GM23248 (cell line): ENCODE results near the gene AGMO. TPM values are rescaled to one million over a fixed set of nuclear protein-coding genes. Genes with fewer than 3 reads are reported as not detected.

Experiments
- DNase-seq: peaks from one replicate; pipeline ENCODE4 v3.0.0-alpha.2; 2015
- H2AFZ ChIP-seq: fragments of 200-600 bp; sonication (generic); 2 replicates; pipeline ENCODE4 v1.6.1; 2016; ENCODE audit warnings: antibody characterized with exemption
- H3F3A ChIP-seq: fragments of 200-600 bp; sonication (generic); 2 replicates; pipeline ENCODE4 v1.6.1; 2016; ENCODE audit warnings: mild to moderate bottlenecking, antibody characterized with exemption, mixed run types; ENCODE audit not compliant: insufficient read depth
- H3K27ac ChIP-seq: fragments of 200-600 bp; sonication (generic); 2 replicates; pipeline ENCODE4 v1.5.1; 2016; ENCODE audit warnings: mild to moderate bottlenecking
- H3K27me3 ChIP-seq: fragments of 200-600 bp; sonication (generic); replicated peaks from 2 replicates; pipeline ENCODE4 v1.6.1; 2016; ENCODE audit warnings: mild to moderate bottlenecking; ENCODE audit not compliant: insufficient read depth
- H3K36me3 ChIP-seq: fragments of 200-600 bp; sonication (generic); 2 replicates; pipeline ENCODE4 v1.6.1; 2016; ENCODE audit warnings: low read depth, mild to moderate bottlenecking
- H3K4me1 ChIP-seq: fragments of 200-600 bp; sonication (generic); 2 replicates; pipeline ENCODE4 v1.6.1; 2016; ENCODE audit warnings: mild to moderate bottlenecking; ENCODE audit not compliant: insufficient read depth
- H3K4me2 ChIP-seq: fragments of 200-600 bp; sonication (generic); one replicate; pipeline ENCODE4 v1.6.1; 2016; ENCODE audit warnings: mild to moderate bottlenecking; ENCODE audit not compliant: unreplicated experiment
- H3K4me3 ChIP-seq: fragments of 200-600 bp; sonication (generic); 2 replicates; pipeline ENCODE4 v1.5.1; 2016; ENCODE audit warnings: mild to moderate bottlenecking
- H3K79me2 ChIP-seq: fragments of 200-600 bp; sonication (generic); 2 replicates; pipeline ENCODE4 v1.6.1; 2016; ENCODE audit warnings: mild to moderate bottlenecking; ENCODE audit not compliant: insufficient read depth
- H3K9ac ChIP-seq: fragments of 200-600 bp; sonication (generic); 2 replicates; pipeline ENCODE4 v1.6.1; 2016; ENCODE audit warnings: mild to moderate bottlenecking
- H3K9me2 ChIP-seq: fragments of 200-600 bp; sonication (generic); 2 replicates; pipeline ENCODE4 v1.6.1; 2016; ENCODE audit warnings: mixed run types, mild to moderate bottlenecking, moderate library complexity; ENCODE audit not compliant: insufficient read depth
- H3K9me3 ChIP-seq: fragments of 200-600 bp; sonication (generic); one replicate; pipeline ENCODE4 v1.6.1; 2017; ENCODE audit warnings: low read depth
- H4K20me1 ChIP-seq: fragments of 200-600 bp; sonication (generic); 2 replicates; pipeline ENCODE4 v1.6.0; 2016; ENCODE audit not compliant: insufficient read depth
- EZH2 ChIP-seq: fragments of 200-600 bp; sonication (generic); IDR thresholded peaks from 2 replicates; pipeline ENCODE4 v1.6.1; 2018; ENCODE audit warnings: antibody characterized with exemption, mild to moderate bottlenecking; ENCODE audit not compliant: insufficient read depth, poor library complexity, severe bottlenecking
- EZH2phosphoT487 ChIP-seq: fragments of 200-600 bp; sonication (generic); IDR thresholded peaks from 2 replicates; pipeline ENCODE4 v1.6.1; 2018; ENCODE audit warnings: antibody characterized with exemption, moderate library complexity, mild to moderate bottlenecking, low read depth; ENCODE audit not compliant: insufficient read depth
- WGBS, 2 experiments: methylation state at CpG; one replicate each; pipeline ENCODE4 v1.1.6; 2015 to 2017; ENCODE audit warnings: low lambda C conversion rate in 2 of 2, low coverage in 1 of 2; ENCODE audit errors: missing lambda C conversion rate in 2 of 2; 5-methylcytosine and 5-hydroxymethylcytosine counted together
- in situ Hi-C: fragments of 300-500 bp; cut with MboI; formaldehyde crosslinking; loops from 2 replicates; pipeline ENCODE4 v1.15.0; 2020
- polyA plus RNA-seq: library from polyadenylated mRNA; unstranded; fragments of >200 nt; fragmentation: Nextera tagmentation; extraction: Ambion mirVana; gene quantifications from 2 replicates; pipeline ENCODE4 v1.2.1, GENCODE V29; 2016
- total RNA-seq: library from RNA; depleted of rRNA; stranded (reverse); fragments of >200 nt; shearing (Covaris generic); gene quantifications from 2 replicates; pipeline ENCODE4 v1.2.3, GENCODE V29; 2014

AGMO gene
- total and polyA plus RNA-seq, 2 experiments from 2014 or later = not detected

DNA sequence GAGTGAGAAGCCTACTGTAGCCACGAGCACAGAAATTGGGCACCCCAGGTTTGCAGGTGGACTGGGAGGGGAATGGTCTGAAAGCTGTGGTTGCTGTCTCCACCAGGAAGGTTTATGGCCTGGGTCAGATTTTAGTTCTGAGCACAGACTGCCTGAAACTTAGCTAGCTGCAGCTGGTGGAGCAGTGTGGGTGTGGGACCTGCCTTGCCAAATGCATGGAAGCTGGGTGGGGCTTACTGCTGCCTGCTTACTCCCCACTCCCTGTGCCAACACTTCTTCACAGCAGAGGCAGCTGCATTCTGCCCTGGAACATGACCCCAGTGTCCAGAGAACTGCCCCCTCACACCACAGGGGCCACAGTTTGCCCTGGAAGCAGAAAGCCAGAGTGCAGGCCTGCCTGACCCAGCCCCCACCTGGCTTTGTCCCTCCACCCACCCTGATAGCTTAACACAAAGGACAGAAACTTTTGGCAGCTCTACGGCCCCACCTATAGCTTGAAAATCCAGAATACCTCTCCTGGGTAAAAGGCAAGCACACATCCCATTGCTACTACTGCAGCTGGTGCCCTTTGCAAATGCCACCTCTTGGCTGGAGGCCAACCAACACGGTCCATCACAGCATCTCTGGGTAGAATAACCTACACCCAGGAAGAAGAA, 281.6 kb downstream of the AGMO start:
- no peak overlapping the region for H2AFZ ChIP-seq
- no peaks in the 10 kb centered on the region for H3K79me2 ChIP-seq
- 9 to 18% methylated on average over 3 of the region's 3 CpGs for WGBS, 2 experiments
- H3F3A ChIP-seq = no peaks in the 10 kb centered on the region
- no peaks in the 10 kb centered on the region for H3K27me3 ChIP-seq
- H3K9ac ChIP-seq = no peak overlapping the region
- TF ChIP-seq EZH2phosphoT487 = no peak
- TF ChIP-seq EZH2 = no peak
- peak; percentile 4 for DNase-seq
- no peaks in the 10 kb centered on the region for H4K20me1 ChIP-seq
- in situ Hi-C loops = loop anchor here (25.0 kb wide), 1 partner anchor 568 kb away; no protein-coding TSS in a partner anchor
- no peaks in the 10 kb centered on the region for H3K4me1 ChIP-seq
- H3K4me3 ChIP-seq = no peak overlapping the region
- H3K9me2 ChIP-seq = no peaks in the 10 kb centered on the region
- H3K27ac ChIP-seq = no peak overlapping the region
- H3K36me3 ChIP-seq = no peaks in the 10 kb centered on the region
- H3K9me3 ChIP-seq = no peaks in the 10 kb centered on the region
- H3K4me2 ChIP-seq = no peak overlapping the region

DNA sequence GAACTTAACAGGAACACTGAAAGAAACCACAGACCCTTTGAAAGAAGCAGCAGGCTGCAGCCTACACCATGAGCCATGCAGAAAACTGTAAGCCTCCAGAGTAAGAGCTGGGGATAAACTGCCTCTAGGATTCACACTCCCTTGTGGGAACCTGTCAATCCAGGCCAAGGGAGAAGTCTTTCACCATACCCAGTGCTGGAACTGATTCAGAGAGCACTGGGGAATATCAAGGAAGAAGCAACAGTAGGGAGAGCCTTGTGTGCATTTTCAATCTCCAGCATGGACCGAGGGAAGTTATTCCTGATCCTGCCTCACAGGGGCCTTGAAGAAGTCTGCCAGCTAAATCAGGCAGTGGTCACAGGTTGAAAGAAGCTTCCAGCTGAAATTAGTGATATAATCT, 282.2 kb downstream of the AGMO start:
- no peaks in the 10 kb centered on the region for H3K9me3 ChIP-seq
- no peak overlapping the region for H3K4me2 ChIP-seq
- no peaks in the 10 kb centered on the region for H3K79me2 ChIP-seq
- no peaks in the 10 kb centered on the region for H3F3A ChIP-seq
- TF ChIP-seq EZH2phosphoT487 (no peak), EZH2 (no peak)
- H2AFZ ChIP-seq = no peak overlapping the region
- H3K27me3 ChIP-seq = no peaks in the 10 kb centered on the region
- no peaks in the 10 kb centered on the region for H4K20me1 ChIP-seq
- H3K9me2 ChIP-seq = no peaks in the 10 kb centered on the region
- no peaks in the 10 kb centered on the region for H3K4me1 ChIP-seq
- no peak overlapping the region for H3K9ac ChIP-seq
- 0 to 13% methylated on average over 1 of the region's 1 CpG for WGBS, 2 experiments
- H3K27ac ChIP-seq = no peak overlapping the region
- no peak overlapping the region for H3K4me3 ChIP-seq
- in situ Hi-C loops = loop anchor here (25.0 kb wide), 1 partner anchor 567 kb away; no protein-coding TSS in a partner anchor
- DNase-seq = no peak
- H3K36me3 ChIP-seq = no peaks in the 10 kb centered on the region

DNA sequence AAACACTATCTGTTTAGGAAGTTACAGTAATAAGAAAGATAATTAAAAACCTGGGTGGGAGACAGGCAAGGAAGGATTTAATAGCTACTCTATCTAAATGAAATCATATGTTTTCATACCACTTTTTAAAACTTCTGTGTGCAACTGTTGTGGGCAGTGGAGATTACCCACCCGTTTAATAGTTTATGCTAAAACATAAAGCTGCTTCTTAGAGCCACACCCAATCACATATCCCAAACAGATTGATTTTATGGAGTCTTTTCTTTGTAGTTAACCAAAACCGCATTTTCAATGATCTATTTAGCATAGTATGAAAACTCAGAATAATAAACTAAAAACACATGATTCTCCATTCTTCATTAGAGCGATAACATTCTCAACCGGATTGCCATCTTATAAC, 304.1 kb downstream of the AGMO start:
- Histone ChIP-seq H3K4me2 (no peak overlapping the region), H3K9ac (no peak overlapping the region), H4K20me1 (no peaks in the 10 kb centered on the region), H3F3A (no peaks in the 10 kb centered on the region), H3K27me3 (no peaks in the 10 kb centered on the region), H2AFZ (no peak overlapping the region), H3K36me3 (no peaks in the 10 kb centered on the region), H3K9me3 (no peaks in the 10 kb centered on the region), H3K4me1 (no peaks in the 10 kb centered on the region), H3K79me2 (no peaks in the 10 kb centered on the region), H3K4me3 (no peak overlapping the region), H3K9me2 (no peaks in the 10 kb centered on the region), H3K27ac (no peak overlapping the region)
- TF ChIP-seq EZH2phosphoT487 = no peak
- no peak for TF ChIP-seq EZH2
- WGBS, 2 experiments = 4 to 5% methylated on average over 4 of the region's 4 CpGs
- DNase-seq = no peak
- in situ Hi-C loops = no loop called here

DNA sequence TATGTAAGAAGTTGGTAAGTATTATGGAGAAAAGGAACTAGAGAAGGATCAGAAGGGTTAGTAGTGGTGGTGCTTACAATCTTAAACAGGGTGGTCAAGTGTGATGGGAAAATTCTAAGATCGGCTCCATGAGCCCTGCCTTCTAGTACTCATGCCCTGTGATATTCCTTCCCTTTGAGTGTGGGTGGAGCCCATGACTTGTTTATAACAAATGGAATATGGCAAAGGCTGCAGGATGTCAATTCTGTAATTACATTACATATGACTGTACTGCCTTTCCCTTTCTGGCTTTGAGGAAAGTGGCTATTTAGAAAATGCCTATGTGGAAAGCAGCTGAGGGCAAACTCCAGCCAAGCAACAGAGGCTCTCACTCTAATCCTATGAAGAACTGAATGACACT, 309.6 kb downstream of the AGMO start:
- Histone ChIP-seq H3K27ac (no peak overlapping the region), H3K4me3 (no peak overlapping the region), H3K4me2 (no peak overlapping the region), H3K9me3 (no peaks in the 10 kb centered on the region), H3K27me3 (no peaks in the 10 kb centered on the region), H3K4me1 (no peaks in the 10 kb centered on the region), H3K9me2 (no peaks in the 10 kb centered on the region), H3K9ac (no peak overlapping the region), H3K79me2 (no peaks in the 10 kb centered on the region), H3F3A (no peaks in the 10 kb centered on the region), H4K20me1 (no peaks in the 10 kb centered on the region), H3K36me3 (no peaks in the 10 kb centered on the region), H2AFZ (no peak overlapping the region)
- TF ChIP-seq EZH2phosphoT487 = no peak
- TF ChIP-seq EZH2 = no peak
- DNase-seq = no peak
- WGBS, 2 experiments = 75 to 82% methylated on average over 1 of the region's 1 CpG
- in situ Hi-C loops = no loop called here

DNA sequence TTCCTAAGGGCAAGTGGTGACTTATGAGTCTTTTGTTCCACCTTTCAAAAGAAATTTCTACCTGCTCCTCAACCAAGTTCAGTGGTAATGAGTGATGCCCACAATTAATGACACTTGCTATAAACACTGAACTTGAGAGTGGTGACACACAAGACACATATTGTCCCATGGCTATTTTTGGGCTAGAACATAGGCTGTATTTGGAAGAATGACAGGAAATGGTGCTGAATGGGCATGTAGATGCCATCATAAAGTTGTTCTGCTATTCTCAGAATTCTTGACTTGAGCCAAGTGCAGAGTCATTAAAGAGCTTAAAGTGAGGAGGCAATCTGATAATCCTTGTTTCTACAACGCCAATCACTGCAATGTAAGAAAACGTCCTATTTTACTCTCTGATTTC, 313.3 kb downstream of the AGMO start:
- Histone ChIP-seq H3K9me2 (no peaks in the 10 kb centered on the region), H3K36me3 (no peaks in the 10 kb centered on the region), H3K4me1 (no peaks in the 10 kb centered on the region), H3K79me2 (no peaks in the 10 kb centered on the region), H3K9me3 (no peaks in the 10 kb centered on the region), H3K4me3 (no peak overlapping the region), H3K27me3 (no peaks in the 10 kb centered on the region), H3K27ac (no peak overlapping the region), H3K9ac (no peak overlapping the region), H2AFZ (no peak overlapping the region), H4K20me1 (no peaks in the 10 kb centered on the region), H3F3A (no peaks in the 10 kb centered on the region), H3K4me2 (no peak overlapping the region)
- no peak for DNase-seq
- in situ Hi-C loops = no loop called here
- TF ChIP-seq EZH2 (no peak), EZH2phosphoT487 (no peak)
- WGBS, 2 experiments = 33 to 36% methylated on average over 2 of the region's 2 CpGs
